IMR-90 (cell line): Measurements from ENCODE around the gene XRCC3. TPM values are rescaled to one million over a fixed set of nuclear protein-coding genes. Genes with fewer than 3 reads are reported as not detected.

Source experiments
- ATAC-seq: fragments of 200-7000 bp; cut with Tn5 transposase; 2 replicates; pipeline ENCODE4 v1.9.1; 2020; ENCODE audit warnings: low read depth, mild to moderate bottlenecking, moderate library complexity
- BruUV-seq: library from RNA; stranded (reverse); fragments of 400-500 nt; replicated peaks from 2 replicates; lab custom pipeline; 2021; lab: Mats Ljungman, UMichigan
- CTCF ChIA-PET: fragments of 300-600 bp; formaldehyde crosslinking; extraction: SDS; loops from one replicate; lab custom pipeline; 2021; ENCODE audit warnings: antibody characterized with exemption; lab: Yijun Ruan, JAX
- POLR2A ChIA-PET: fragments of 300-600 bp; sonication (Branson Sonifier 250); formaldehyde crosslinking; loops from one replicate; lab custom pipeline; 2022; ENCODE audit warnings: antibody characterized with exemption; ENCODE audit not compliant: unreplicated experiment; lab: Charles Lee
- DNase-seq: peaks from one replicate; pipeline ENCODE4 v3.0.0; 2013
- H2AFZ ChIP-seq: replicated peaks from 2 replicates; pipeline ENCODE3; 2013; ENCODE audit warnings: low read length, mild to moderate bottlenecking; ENCODE audit not compliant: poor library complexity
- H2AK5ac ChIP-seq: 2 replicates; pipeline ENCODE4 v1.6.1; 2013; ENCODE audit warnings: low read depth, low read length, inconsistent platforms
- H2AK9ac ChIP-seq: replicated peaks from 2 replicates; pipeline ENCODE3; 2013; ENCODE audit warnings: mild to moderate bottlenecking, low read depth, low read length, moderate library complexity; ENCODE audit not compliant: poor library complexity
- H2BK120ac ChIP-seq: 2 replicates; pipeline ENCODE4 v1.6.1; 2013; ENCODE audit warnings: low read depth, low read length, inconsistent platforms
- H2BK15ac ChIP-seq: 3 replicates; pipeline ENCODE4 v1.6.1; 2013; ENCODE audit warnings: low read depth, low read length, inconsistent platforms
- H2BK20ac ChIP-seq: 2 replicates; pipeline ENCODE4 v1.6.1; 2013; ENCODE audit warnings: low read depth, mild to moderate bottlenecking, inconsistent platforms, low read length, moderate library complexity
- H2BK5ac ChIP-seq: 2 replicates; pipeline ENCODE4 v1.6.1; 2013; ENCODE audit warnings: mild to moderate bottlenecking, low read depth, low read length, inconsistent platforms; ENCODE audit not compliant: poor library complexity, severe bottlenecking
- H3K14ac ChIP-seq: replicated peaks from 2 replicates; pipeline ENCODE4 v1.6.1; 2013; ENCODE audit warnings: low read depth, low read length, inconsistent platforms
- H3K18ac ChIP-seq: 2 replicates; pipeline ENCODE4 v1.6.1; 2013; ENCODE audit warnings: low read depth, low read length, control low read depth
- H3K23ac ChIP-seq: 2 replicates; pipeline ENCODE4 v1.6.1; 2013; ENCODE audit warnings: low read depth, low read length, inconsistent platforms
- H3K27ac ChIP-seq: 2 replicates; pipeline ENCODE4 v1.5.1; 2013; ENCODE audit warnings: mild to moderate bottlenecking, control low read depth, low read length; ENCODE audit not compliant: insufficient read depth
- H3K27me3 ChIP-seq: 2 replicates; pipeline ENCODE4 v1.6.1; 2013; ENCODE audit warnings: low read length; ENCODE audit not compliant: control insufficient read depth, insufficient read depth
- H3K36me3 ChIP-seq: 2 replicates; pipeline ENCODE4 v1.6.1; 2013; ENCODE audit warnings: low read length, mixed read lengths; ENCODE audit not compliant: control insufficient read depth, insufficient read depth
- H3K4ac ChIP-seq: 2 replicates; pipeline ENCODE4 v1.6.1; 2013; ENCODE audit warnings: low read depth, low read length, inconsistent platforms
- H3K4me1 ChIP-seq: 2 replicates; pipeline ENCODE4 v1.6.1; 2013; ENCODE audit warnings: low read length, mixed read lengths; ENCODE audit not compliant: control insufficient read depth, insufficient read depth
- H3K4me2 ChIP-seq: 2 replicates; pipeline ENCODE4 v1.6.1; 2013; ENCODE audit warnings: low read depth, mild to moderate bottlenecking, control low read depth, low read length, moderate library complexity
- H3K4me3 ChIP-seq: 2 replicates; pipeline ENCODE4 v1.5.1; 2013; ENCODE audit warnings: low read depth, mild to moderate bottlenecking, control low read depth, low read length, moderate library complexity; ENCODE audit not compliant: insufficient read depth
- H3K56ac ChIP-seq: 2 replicates; pipeline ENCODE4 v1.6.1; 2013; ENCODE audit warnings: low read length, inconsistent platforms; ENCODE audit not compliant: insufficient read depth; ENCODE audit errors: extremely low read depth
- H3K79me1 ChIP-seq, 2 experiments: 2 replicates each; pipeline ENCODE4 v1.6.1; 2013; ENCODE audit warnings: low read length in 2 of 2, inconsistent platforms in 1 of 2, low read depth in 1 of 2
- H3K9ac ChIP-seq: 2 replicates; pipeline ENCODE4 v1.6.1; 2013; ENCODE audit warnings: low read depth, low read length, control low read depth
- H3K9me1 ChIP-seq: 2 replicates; pipeline ENCODE4 v1.6.1; 2013; ENCODE audit warnings: low read length, inconsistent platforms; ENCODE audit not compliant: insufficient read depth
- H3K9me3 ChIP-seq: 2 replicates; pipeline ENCODE4 v1.6.1; 2013; ENCODE audit warnings: low read length; ENCODE audit not compliant: control insufficient read depth, insufficient read depth
- H4K20me1 ChIP-seq: 2 replicates; pipeline ENCODE4 v1.6.1; 2013; ENCODE audit warnings: low read length, inconsistent platforms; ENCODE audit not compliant: insufficient read depth
- H4K5ac ChIP-seq: 2 replicates; pipeline ENCODE4 v1.6.1; 2013; ENCODE audit warnings: mild to moderate bottlenecking, low read depth, low read length, control low read depth
- H4K8ac ChIP-seq, 2 experiments: 2 replicates each; pipeline ENCODE4 v1.6.1; 2013; ENCODE audit warnings: low read depth in 2 of 2, low read length in 2 of 2, control low read depth in 1 of 2, inconsistent platforms in 1 of 2
- H4K91ac ChIP-seq: 2 replicates; pipeline ENCODE4 v1.6.1; 2013; ENCODE audit warnings: low read depth, low read length, inconsistent platforms; ENCODE audit not compliant: insufficient read depth
- BHLHE40 ChIP-seq: fragments of 150-350 bp; IDR thresholded peaks from 2 replicates; pipeline ENCODE4 v1.6.1; 2016; ENCODE audit warnings: mild to moderate bottlenecking, low read depth, low read length
- CEBPB ChIP-seq: IDR thresholded peaks from 2 replicates; pipeline ENCODE4 v1.6.1; 2012; ENCODE audit warnings: low read depth, low read length, improper control_type of control experiment
- CHD1 ChIP-seq: IDR thresholded peaks from 2 replicates; pipeline ENCODE4 v1.6.1; 2012; ENCODE audit warnings: low read depth, low read length, improper control_type of control experiment
- CTCF ChIP-seq: conservative IDR thresholded peaks from 2 replicates; pipeline ENCODE4 v1.5.1; 2012; ENCODE audit warnings: mild to moderate bottlenecking, low read depth, low read length, improper control_type of control experiment
- ELK1 ChIP-seq: fragments of 150-350 bp; IDR thresholded peaks from 2 replicates; pipeline ENCODE4 v1.6.1; 2016; ENCODE audit warnings: low read depth, mild to moderate bottlenecking, low read length, moderate library complexity, borderline replicate concordance
- FOS ChIP-seq: fragments of 150-350 bp; IDR thresholded peaks from 2 replicates; pipeline ENCODE4 v1.6.1; 2016; ENCODE audit warnings: low read depth, low read length
- MAFK ChIP-seq: IDR thresholded peaks from 2 replicates; pipeline ENCODE4 v1.6.1; 2012; ENCODE audit warnings: low read depth, low read length, improper control_type of control experiment
- MAZ ChIP-seq: IDR thresholded peaks from 2 replicates; pipeline ENCODE4 v1.6.1; 2012; ENCODE audit warnings: low read depth, mild to moderate bottlenecking, low read length, improper control_type of control experiment, moderate library complexity, borderline replicate concordance
- MXI1 ChIP-seq: IDR thresholded peaks from 2 replicates; pipeline ENCODE4 v1.6.1; 2012; ENCODE audit warnings: low read depth, mild to moderate bottlenecking, low read length, moderate library complexity, borderline replicate concordance
- NFE2L2 ChIP-seq: fragments of 150-350 bp; IDR thresholded peaks from 2 replicates; pipeline ENCODE4 v1.6.1; 2016; ENCODE audit warnings: low read depth, mild to moderate bottlenecking, low read length
- POLR2A ChIP-seq: IDR thresholded peaks from 2 replicates; pipeline ENCODE4 v1.6.1; 2012; ENCODE audit warnings: mild to moderate bottlenecking, low read depth, low read length
- RAD21 ChIP-seq: IDR thresholded peaks from 2 replicates; pipeline ENCODE4 v1.6.1; 2012; ENCODE audit warnings: low read length, improper control_type of control experiment
- RCOR1 ChIP-seq: IDR thresholded peaks from 2 replicates; pipeline ENCODE4 v1.6.1; 2012; ENCODE audit warnings: mild to moderate bottlenecking, low read length, improper control_type of control experiment; ENCODE audit not compliant: insufficient replicate concordance
- RFX5 ChIP-seq: IDR thresholded peaks from 2 replicates; pipeline ENCODE4 v1.8.0; 2012; ENCODE audit warnings: low read depth, mild to moderate bottlenecking, low read length, moderate library complexity
- SMC3 ChIP-seq: fragments of 150-350 bp; IDR thresholded peaks from 2 replicates; pipeline ENCODE4 v1.6.1; 2016; ENCODE audit warnings: low read depth, mild to moderate bottlenecking, antibody characterized with exemption, low read length, moderate library complexity
- USF2 ChIP-seq: fragments of 150-350 bp; IDR thresholded peaks from 2 replicates; pipeline ENCODE4 v1.6.1; 2017; ENCODE audit warnings: mild to moderate bottlenecking, antibody characterized with exemption, low read length, low read depth
- WGBS, 2 experiments: methylation state at CpG; one replicate each; pipeline versions ENCODE4 v1.1.5 to v1.1.7; 2013; ENCODE audit warnings: missing lambda C conversion rate in 2 of 2; ENCODE audit not compliant: insufficient read length in 1 of 2; ENCODE audit errors: extremely low coverage in 2 of 2; 5-methylcytosine and 5-hydroxymethylcytosine counted together
- dilution Hi-C: fragments of 300-500 bp; cut with HindIII; formaldehyde crosslinking; loops from one replicate; pipeline ENCODE4 v1.14.3; 2018; ENCODE audit warnings: low sequenced_read_pairs; ENCODE audit not compliant: unreplicated experiment
- in situ Hi-C: fragments of 300-500 bp; cut with MboI; formaldehyde crosslinking; loops from 3 replicates; pipeline ENCODE4 v1.14.3; 2019; ENCODE audit warnings: low sequenced_read_pairs, inconsistent platforms, mixed read lengths
- intact Hi-C: fragments of 100-400 bp; cut with micrococcal nuclease; formaldehyde crosslinking; loops from 2 replicates; pipeline ENCODE4 v1.10.0; 2022
- polyA plus RNA-seq, 3 experiments: library from polyadenylated mRNA; depleted of rRNA; stranded (reverse); fragments of >200 nt; gene quantifications; 2 replicates each; pipeline ENCODE4 v1.2.3, GENCODE V29; 2012; ENCODE audit warnings: low replicate concordance in 1 of 3
- total RNA-seq: library from RNA; depleted of rRNA; stranded (reverse); fragments of >200 nt; gene quantifications from 2 replicates; pipeline ENCODE4 v1.2.3, GENCODE V29; 2012

XRCC3 gene
- total and polyA plus RNA-seq, 2 of the 4 experiments (the other 2 are of a cell fraction) = 8.1 to 9.5 TPM

GRCh38 chr14:103727313-103727980 lies 12.2 kb upstream of the XRCC3 start:
- dilution Hi-C loops (no loop called here), in situ Hi-C loops (no loop called here)

More at GRCh38 chr14:103727313-103727980, 12.2 kb upstream of the XRCC3 start:
- H3K4me1 ChIP-seq = no peaks in the 10 kb centered on the region
- no peaks in the 10 kb centered on the region for H3K27me3 ChIP-seq
- ChIA-PET POLR2A (no interaction called here), CTCF (no interaction called here)
- no peak overlapping the region for H3K14ac ChIP-seq
- no peak overlapping the region for H4K91ac ChIP-seq
- H4K20me1 ChIP-seq = peaks cover 45% of the 10 kb centered on the region
- H4K8ac ChIP-seq = no peak overlapping the region
- no peak overlapping the region for H2AFZ ChIP-seq
- no peak overlapping the region for H2AK9ac ChIP-seq
- peaks cover 14 to 32% of the 10 kb centered on the region in 2 experiments for H3K79me1 ChIP-seq
- ATAC-seq (no peak), DNase-seq (no peak)
- H3K9me1 ChIP-seq = no peaks in the 10 kb centered on the region
- H2BK5ac ChIP-seq = no peak overlapping the region
- H3K4me3 ChIP-seq = no peak overlapping the region
- H3K9me3 ChIP-seq = no peaks in the 10 kb centered on the region
- no peak for TF ChIP-seq MAFK
- no peak for TF ChIP-seq SMC3
- TF ChIP-seq FOS = no peak
- TF ChIP-seq MXI1 = no peak
- no peak for TF ChIP-seq BHLHE40
- TF ChIP-seq NFE2L2 = no peak
- no peak for TF ChIP-seq CHD1
- no peak for TF ChIP-seq RAD21
- TF ChIP-seq MAZ = no peak
- TF ChIP-seq USF2 = no peak
- no peak for TF ChIP-seq ELK1
- TF ChIP-seq POLR2A = no peak
- no peak for TF ChIP-seq CEBPB
- TF ChIP-seq RFX5 = no peak
- TF ChIP-seq CTCF = no peak
- no peak for TF ChIP-seq RCOR1
- WGBS, 2 experiments = 80% methylated on average over 33 of the region's 53 CpGs; no CpG with 5 or more reads in 1 of the 2 experiments
- H2BK15ac ChIP-seq = no peak overlapping the region
- no peak overlapping the region for H3K18ac ChIP-seq
- peaks cover 39% of the 10 kb centered on the region for H3K36me3 ChIP-seq
- no peak overlapping the region for H3K23ac ChIP-seq
- intact Hi-C loops = no loop called here
- H2AK5ac ChIP-seq = no peak overlapping the region
- no peak overlapping the region for H4K5ac ChIP-seq
- BruUV-seq = no TSS peak
- no peak overlapping the region for H2BK120ac ChIP-seq
- no peak overlapping the region for H3K56ac ChIP-seq
- H3K4ac ChIP-seq = no peak overlapping the region
- H3K4me2 ChIP-seq = no peak overlapping the region
- no peak overlapping the region for H3K27ac ChIP-seq
- no peak overlapping the region for H3K9ac ChIP-seq
- no peak overlapping the region for H2BK20ac ChIP-seq
